ENCODE measurements around the gene VEZT.

VEZT gene

GRCh38 chr12:95201056-95201670 is 16.4 kb upstream of the VEZT start:
- no peak for DNase-seq

GRCh38 chr12:95202691-95203486 is 14.7 kb upstream of the VEZT start:
- no peak for DNase-seq

- no peak for DNase-seq
Measured at GRCh38 chr12:95203487-95204030, 14.0 kb upstream of the VEZT start.

- DNase-seq, result no peak
Measured at GRCh38 chr12:95204141-95204866, 13.3 kb upstream of the VEZT start.

- DNase-seq, result no peak
Measured at GRCh38 chr12:95205016-95205624, 12.5 kb upstream of the VEZT start.

- no peak for DNase-seq
Measured at GRCh38 chr12:95205685-95206084, 11.9 kb upstream of the VEZT start.

- no peak for DNase-seq
Measured at GRCh38 chr12:95206916-95207315, 10.7 kb upstream of the VEZT start.

- no peak for DNase-seq
Measured at GRCh38 chr12:95207407-95207806, 10.2 kb upstream of the VEZT start.

- DNase-seq, result no peak
Measured at GRCh38 chr12:95208678-95209077, 8.9 kb upstream of the VEZT start.

GRCh38 chr12:95212586-95212985 is 5.0 kb upstream of the VEZT start:
- no peak for DNase-seq

GRCh38 chr12:95213119-95213518 is 4.5 kb upstream of the VEZT start:
- DNase-seq, result no peak

GRCh38 chr12:95213928-95214327 is 3.7 kb upstream of the VEZT start:
- DNase-seq, result no peak

- DNase-seq, result no peak
Measured at GRCh38 chr12:95214466-95214865, 3.1 kb upstream of the VEZT start.

- no peak for DNase-seq
Measured at GRCh38 chr12:95215949-95216348, 1.7 kb upstream of the VEZT start.

GRCh38 chr12:95216711-95217376 is 763 bp upstream of the VEZT start:
- no peak for DNase-seq

- peak; percentile 20 to 61 for DNase-seq
Measured at GRCh38 chr12:95218150-95219133, 835 bp downstream of the VEZT start.

GRCh38 chr12:95220190-95220589 is 2.6 kb downstream of the VEZT start:
- no peak for DNase-seq

- DNase-seq, result no peak
Measured at GRCh38 chr12:95220726-95221125, 3.1 kb downstream of the VEZT start.

GRCh38 chr12:95224202-95225170 is 6.9 kb downstream of the VEZT start:
- DNase-seq, result no peak

GRCh38 chr12:95225645-95226212 is 8.1 kb downstream of the VEZT start:
- no peak for DNase-seq
